H1 (cell line): ENCODE data around the gene NUPR1. TPM values are rescaled to one million over a fixed set of nuclear protein-coding genes. Genes with fewer than 3 reads are reported as not detected.

Source experiments
- CTCF ChIA-PET: fragments of 300-600 bp; sonication (Branson Sonifier 250); formaldehyde crosslinking; loops from one replicate; lab custom pipeline; 2021; ENCODE audit not compliant: partially characterized antibody; lab: Charles Lee
- POLR2A ChIA-PET: fragments of 300-600 bp; sonication (Branson Sonifier 250); formaldehyde crosslinking; loops from one replicate; lab custom pipeline; 2021; ENCODE audit warnings: inconsistent platforms; ENCODE audit not compliant: partially characterized antibody; lab: Charles Lee
- DNase-seq, 2 experiments: peaks; one replicate each; pipeline versions ENCODE4 v3.0.0 to v3.0.0-alpha.2; 2010 to 2022; ENCODE audit warnings: low spot score in 2 of 2, low read depth in 1 of 2, mixed read lengths in 1 of 2
- FAIRE-seq: peaks from 2 replicates; lab custom pipeline; 2011; peaks lifted over from hg19 to GRCh38; lab: Jason Lieb, UNC
- H2AFZ ChIP-seq: 2 replicates; pipeline ENCODE4 v1.8.1; 2012; ENCODE audit warnings: low read length, inconsistent platforms
- H2AK5ac ChIP-seq: 2 replicates; pipeline ENCODE4 v1.6.1; 2013; ENCODE audit warnings: low read depth, low read length
- H2BK120ac ChIP-seq: replicated peaks from 2 replicates; pipeline ENCODE3; 2013; ENCODE audit warnings: low read depth, low read length, inconsistent platforms
- H2BK12ac ChIP-seq: 2 replicates; pipeline ENCODE4 v1.6.1; 2013; ENCODE audit warnings: low read depth, low read length
- H2BK15ac ChIP-seq: 2 replicates; pipeline ENCODE4 v1.6.1; 2013; ENCODE audit warnings: low read length
- H2BK20ac ChIP-seq: 2 replicates; pipeline ENCODE4 v1.6.1; 2013; ENCODE audit warnings: low read length
- H2BK5ac ChIP-seq: 2 replicates; pipeline ENCODE4 v1.6.1; 2013; ENCODE audit warnings: low read depth, low read length
- H3K14ac ChIP-seq: 2 replicates; pipeline ENCODE4 v1.6.1; 2013; ENCODE audit warnings: inconsistent platforms; ENCODE audit not compliant: insufficient read length
- H3K18ac ChIP-seq: 2 replicates; pipeline ENCODE4 v1.6.1; 2013; ENCODE audit warnings: low read length; ENCODE audit errors: extremely low read depth
- H3K23ac ChIP-seq: 2 replicates; pipeline ENCODE4 v1.6.1; 2013; ENCODE audit warnings: inconsistent platforms; ENCODE audit not compliant: insufficient read length
- H3K23me2 ChIP-seq: 2 replicates; pipeline ENCODE4 v1.6.1; 2013; ENCODE audit warnings: low read depth, low read length
- H3K27ac ChIP-seq: 2 replicates; pipeline ENCODE4 v1.6.1; 2011; ENCODE audit warnings: low read depth, low read length, inconsistent platforms
- H3K27me3 ChIP-seq, 4 experiments: replicated peaks in 1 of 4; 1 replicate in 1 of 4; 2 replicates in 3 of 4; pipeline versions ENCODE4 v1.6.1 to v1.8.1; 2011 to 2013; ENCODE audit warnings: low read length in 3 of 4, mild to moderate bottlenecking in 3 of 4, inconsistent platforms in 2 of 4, mixed read lengths in 2 of 4, moderate library complexity in 1 of 4; ENCODE audit not compliant: control insufficient read depth in 3 of 4, insufficient read depth in 3 of 4; ENCODE audit errors: extremely low read depth in 1 of 4
- H3K36me3 ChIP-seq, 4 experiments: 2 replicates each; pipeline versions ENCODE4 v1.6.1 to v1.8.1; 2011 to 2013; ENCODE audit warnings: mild to moderate bottlenecking in 4 of 4, low read length in 3 of 4, moderate library complexity in 2 of 4, control low read depth in 1 of 4, inconsistent platforms in 1 of 4; ENCODE audit not compliant: insufficient read depth in 4 of 4, control insufficient read depth in 2 of 4
- H3K4ac ChIP-seq: replicated peaks from 2 replicates; pipeline ENCODE3; 2013; ENCODE audit warnings: low read length, low read depth, mixed read lengths, inconsistent platforms; ENCODE audit not compliant: insufficient read length
- H3K4me1 ChIP-seq, 4 experiments: replicated peaks in 1 of 4; 1 replicate in 1 of 4; 2 replicates in 3 of 4; pipeline versions ENCODE4 v1.6.1 to v1.8.1; 2011 to 2013; ENCODE audit warnings: low read length in 3 of 4, inconsistent platforms in 2 of 4, mixed read lengths in 1 of 4; ENCODE audit not compliant: insufficient read depth in 4 of 4, control insufficient read depth in 3 of 4
- H3K4me2 ChIP-seq, 2 experiments: 2 replicates each; pipeline versions ENCODE4 v1.6.1 to v1.8.1; 2011 to 2013; ENCODE audit warnings: low read depth in 2 of 2, low read length in 2 of 2, control low read depth in 1 of 2, inconsistent platforms in 1 of 2, mild to moderate bottlenecking in 1 of 2; ENCODE audit not compliant: insufficient read depth in 1 of 2
- H3K4me3 ChIP-seq, 4 experiments: fragments of 200-600, 300-600 bp in 1 of 4; sonication (generic), shearing (Covaris generic), sonication (Bioruptor Twin) in 1 of 4; 2 replicates each; pipeline versions ENCODE4 v1.5.1 to v1.8.1; 2011 to 2016; ENCODE audit warnings: low read length in 4 of 4, low read depth in 3 of 4, control low read depth in 2 of 4, inconsistent platforms in 2 of 4, mild to moderate bottlenecking in 2 of 4, mixed read lengths in 1 of 4, moderate library complexity in 1 of 4; ENCODE audit not compliant: insufficient read depth in 2 of 4; ENCODE audit errors: extremely low read depth in 1 of 4
- H3K56ac ChIP-seq: replicated peaks from 2 replicates; pipeline ENCODE3; 2013; ENCODE audit warnings: low read depth, mild to moderate bottlenecking, mixed read lengths, low read length, inconsistent platforms; ENCODE audit not compliant: insufficient read length
- H3K79me1 ChIP-seq: 2 replicates; pipeline ENCODE4 v1.6.1; 2013; ENCODE audit warnings: low read depth, low read length, control low read depth
- H3K79me2 ChIP-seq, 2 experiments: 2 replicates each; pipeline versions ENCODE4 v1.6.1 to v1.8.1; 2012 to 2013; ENCODE audit warnings: low read length in 2 of 2, mild to moderate bottlenecking in 2 of 2, inconsistent platforms in 1 of 2; ENCODE audit not compliant: insufficient read depth in 2 of 2, control insufficient read depth in 1 of 2
- H3K9ac ChIP-seq, 4 experiments: replicated peaks in 1 of 4; 1 replicate in 1 of 4; 2 replicates in 3 of 4; pipeline versions ENCODE4 v1.6.1 to v1.8.1; 2011 to 2013; ENCODE audit warnings: low read depth in 3 of 4, low read length in 3 of 4, control low read depth in 2 of 4, mild to moderate bottlenecking in 2 of 4, moderate library complexity in 2 of 4, inconsistent platforms in 1 of 4; ENCODE audit errors: extremely low read depth in 1 of 4
- H3K9me3 ChIP-seq, 2 experiments: 2 replicates each; pipeline versions ENCODE4 v1.6.1 to v1.8.1; 2012 to 2013; ENCODE audit warnings: mild to moderate bottlenecking in 2 of 2, moderate library complexity in 2 of 2, control low read depth in 1 of 2, inconsistent platforms in 1 of 2, low read depth in 1 of 2, low read length in 1 of 2, mixed read lengths in 1 of 2; ENCODE audit not compliant: insufficient read depth in 2 of 2
- H4K20me1 ChIP-seq, 2 experiments: replicated peaks in 1 of 2; 2 replicates each; pipeline versions ENCODE3 to v1.8.1; 2011 to 2013; ENCODE audit warnings: inconsistent platforms in 2 of 2, low read length in 2 of 2, mild to moderate bottlenecking in 1 of 2; ENCODE audit not compliant: insufficient read depth in 2 of 2, control insufficient read depth in 1 of 2
- H4K5ac ChIP-seq: 2 replicates; pipeline ENCODE4 v1.6.1; 2013; ENCODE audit warnings: low read length, low read depth, mixed read lengths, inconsistent platforms; ENCODE audit not compliant: insufficient read length
- H4K8ac ChIP-seq: 2 replicates; pipeline ENCODE4 v1.8.0; 2013; ENCODE audit warnings: mild to moderate bottlenecking, moderate library complexity, low read length, inconsistent platforms; ENCODE audit not compliant: insufficient read depth; ENCODE audit errors: extremely low read depth
- H4K91ac ChIP-seq: replicated peaks from 2 replicates; pipeline ENCODE3; 2013; ENCODE audit warnings: low read length, mixed read lengths, inconsistent platforms; ENCODE audit not compliant: insufficient read length
- BRCA1 ChIP-seq: IDR thresholded peaks from 2 replicates; pipeline ENCODE4 v1.6.1; 2012; ENCODE audit warnings: low read depth, low read length, improper control_type of control experiment
- CREB1 ChIP-seq: IDR thresholded peaks from 2 replicates; pipeline ENCODE4 v1.6.1; 2012; ENCODE audit warnings: inconsistent platforms
- E2F6 ChIP-seq: IDR thresholded peaks from 2 replicates; pipeline ENCODE4 v1.6.1; 2012; ENCODE audit warnings: inconsistent platforms
- GABPA ChIP-seq: IDR thresholded peaks from 2 replicates; pipeline ENCODE4 v1.6.1; 2011; ENCODE audit warnings: mild to moderate bottlenecking, low read length, moderate library complexity, borderline replicate concordance; ENCODE audit not compliant: insufficient read depth
- KDM1A ChIP-seq: fragments of 200-600, 300-600 bp; sonication (generic); IDR thresholded peaks from 2 replicates; pipeline ENCODE4 v1.7.1; 2016; ENCODE audit warnings: mild to moderate bottlenecking, low read length, borderline replicate concordance
- NANOG ChIP-seq: IDR thresholded peaks from 2 replicates; pipeline ENCODE4 v1.6.1; 2011; ENCODE audit warnings: low read length, low read depth, mild to moderate bottlenecking, inconsistent platforms; ENCODE audit not compliant: insufficient read depth, poor library complexity, severe bottlenecking
- RAD21 ChIP-seq, 2 experiments: IDR thresholded peaks in 1 of 2; conservative IDR thresholded peaks in 1 of 2; 2 replicates each; pipeline ENCODE4 v1.6.1; 2011; ENCODE audit warnings: low read depth in 2 of 2, low read length in 2 of 2, improper control_type of control experiment in 1 of 2, inconsistent platforms in 1 of 2, mild to moderate bottlenecking in 1 of 2, moderate library complexity in 1 of 2
- RXRA ChIP-seq: IDR thresholded peaks from 2 replicates; pipeline ENCODE4 v1.6.1; 2011; ENCODE audit warnings: low read depth, mild to moderate bottlenecking, low read length, moderate library complexity; ENCODE audit not compliant: insufficient read depth
- SP2 ChIP-seq: IDR thresholded peaks from 2 replicates; pipeline ENCODE4 v1.6.1; 2012; ENCODE audit warnings: mild to moderate bottlenecking, low read length, inconsistent platforms
- SP4 ChIP-seq: IDR thresholded peaks from 2 replicates; pipeline ENCODE4 v1.6.1; 2012; ENCODE audit warnings: low read length, inconsistent platforms
- TCF12 ChIP-seq: IDR thresholded peaks from 2 replicates; pipeline ENCODE4 v1.6.1; 2011; ENCODE audit warnings: low read depth, mild to moderate bottlenecking, low read length
- TEAD4 ChIP-seq: IDR thresholded peaks from 2 replicates; pipeline ENCODE4 v1.6.1; 2012; ENCODE audit warnings: low read depth, low read length, inconsistent platforms, mixed read lengths
- WGBS, 2 experiments: shearing (Covaris generic) in 1 of 2; methylation state at CpG; one replicate each; pipeline versions ENCODE4 v1.1.6 to v1.1.7; 2013 to 2015; ENCODE audit warnings: low lambda C conversion rate in 2 of 2, mixed read lengths in 2 of 2, inconsistent platforms in 1 of 2, low coverage in 1 of 2, missing lambda C conversion rate in 1 of 2; ENCODE audit not compliant: insufficient replicate concordance in 2 of 2, insufficient coverage in 1 of 2, insufficient read length in 1 of 2; ENCODE audit errors: extremely low coverage in 1 of 2, missing lambda C conversion rate in 1 of 2; 5-methylcytosine and 5-hydroxymethylcytosine counted together
- polyA plus RNA-seq, 7 experiments: library from polyadenylated mRNA; depleted of rRNA in 3 of 7; stranded (reverse) in 5 of 7; unstranded in 2 of 7; fragments of >200 nt in 5 of 7; fragments of 200-250 nt in 2 of 7; gene quantifications; 1 replicate in 5 of 7; 2 replicates in 1 of 7; 4 replicates in 1 of 7; pipeline versions ENCODE4 v1.2.1 to v1.2.3, GENCODE V29; 2011 to 2013; ENCODE audit warnings: missing spikeins in 2 of 7, mixed read lengths in 2 of 7
- total RNA-seq: library from RNA; stranded (reverse); fragmentation: NEBNext Ultra II Directional; extraction: Animal tissue kit (Norgen Biotek cat#: 25700); gene quantifications from 2 replicates; pipeline ENCODE4 v1.2.1, GENCODE V29; 2021

The NUPR1 gene
- total and polyA plus RNA-seq, 2 of the 8 experiments (the other 6 are each of a cell fraction or from before 2014, with no cell fraction given): 0.17 to 0.20 TPM

DNA sequence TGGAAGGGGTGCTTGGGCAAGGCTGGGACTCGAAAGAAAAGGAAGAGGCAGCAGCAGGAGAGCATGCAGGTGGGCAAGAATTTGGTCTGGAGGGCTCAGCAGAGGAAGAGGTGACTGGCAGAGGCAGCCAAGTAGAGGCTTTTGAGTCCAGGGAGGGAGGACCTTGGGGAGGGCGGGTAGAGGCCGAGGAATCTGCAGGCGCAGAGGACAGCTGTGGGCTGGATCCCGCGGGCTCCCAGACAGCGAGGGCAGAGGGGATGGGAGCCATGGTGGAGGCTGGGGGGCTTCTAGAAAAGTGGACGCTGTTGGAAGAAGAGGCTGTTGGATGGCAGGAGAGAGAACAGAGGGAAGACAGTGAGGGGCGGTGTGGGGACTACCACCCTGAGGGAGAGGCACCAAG, 41.4 kb downstream of the NUPR1 start:
- no peak overlapping the region for H3K9ac ChIP-seq
- POLR2A ChIA-PET: no interaction called here

More for the DNA sequence above, 41.4 kb downstream of the NUPR1 start:
- DNase-seq (no peak), FAIRE-seq (no peak)
- no peaks in the 10 kb centered on the region for H3K79me2 ChIP-seq
- H3K14ac ChIP-seq: no peak overlapping the region
- no peak overlapping the region for H3K23ac ChIP-seq
- H3K27me3 ChIP-seq: peaks cover 0 to 2% (median 0%) of the 10 kb centered on the region in 4 experiments; a peak in 2 of 7 replicates
- no peaks in the 10 kb centered on the region for H3K36me3 ChIP-seq
- peaks cover 9% of the 10 kb centered on the region; the same call in 1 of the 2 replicates for H3K23me2 ChIP-seq
- H2AFZ ChIP-seq: no peak overlapping the region
- H3K56ac ChIP-seq: no peak overlapping the region
- no peak overlapping the region for H2BK15ac ChIP-seq
- no peak overlapping the region for H2BK12ac ChIP-seq
- CTCF ChIA-PET: interaction anchor here (1.0 to 1.4 kb wide), 2 partner anchors 10 to 14 kb away, joined by 3 to 4 read pairs; no protein-coding TSS in a partner anchor
- no peaks in the 10 kb centered on the region for H3K9me3 ChIP-seq
- no peak overlapping the region for H4K91ac ChIP-seq
- H2BK20ac ChIP-seq: no peak overlapping the region
- H4K20me1 ChIP-seq: peaks cover 0 to 3% of the 10 kb centered on the region in 2 experiments
- no peak overlapping the region for H4K8ac ChIP-seq
- no peak overlapping the region for H2AK5ac ChIP-seq
- H3K4me2 ChIP-seq: no peak overlapping the region
- TF ChIP-seq KDM1A (no peak), CREB1 (no peak), BRCA1 (no peak), GABPA (no peak), TEAD4 (no peak), SP2 (no peak), RXRA (no peak), NANOG (no peak), RAD21 (IDR thresholded peaks at IDR 0.05 in 1 of 2, conservative IDR thresholded peaks at IDR 0.05 in 1 of 2; ENCODE audit: low read depth in 2 of 2, low read length in 2 of 2) (no peak), SP4 (no peak), TCF12 (no peak), E2F6 (no peak)
- H3K79me1 ChIP-seq: no peaks in the 10 kb centered on the region
- no peak overlapping the region for H3K18ac ChIP-seq
- H2BK5ac ChIP-seq: no peak overlapping the region
- no peaks in the 10 kb centered on the region for H3K4me1 ChIP-seq
- no peak overlapping the region for H3K27ac ChIP-seq
- 94% methylated on average over 9 of the region's 9 CpGs; no CpG with 5 or more reads in 1 of the 2 experiments for WGBS, 2 experiments
- no peak overlapping the region for H2BK120ac ChIP-seq
- H3K4me3 ChIP-seq: no peak overlapping the region
- no peak overlapping the region for H3K4ac ChIP-seq
- H4K5ac ChIP-seq: no peak overlapping the region
